Ovary (tissue), 9 donors: ENCODE results near the gene NDUFB2. TPM values are rescaled to one million over a fixed set of nuclear protein-coding genes. Genes with fewer than 3 reads are reported as not detected.

Experiments
- DNase-seq, 5 donors: peaks; one replicate each; pipeline ENCODE4 v3.0.0-alpha.2; 2019 to 2020
- H3K27ac ChIP-seq, 2 donors: fragments of 200-600 bp; one replicate each; pipeline versions ENCODE4 v1.5.1 to v1.8.0; 2019 to 2022
- H3K27me3 ChIP-seq: fragments of 200-600 bp; one replicate; pipeline ENCODE4 v1.8.0; 2022
- H3K36me3 ChIP-seq: fragments of 200-600 bp; sonication (generic); one replicate; pipeline ENCODE4 v1.5.1; 2019
- H3K4me1 ChIP-seq: one replicate; pipeline ENCODE4 v1.8.1; 2013; ENCODE audit warnings: mild to moderate bottlenecking, moderate library complexity; ENCODE audit not compliant: insufficient read depth
- H3K4me3 ChIP-seq: fragments of 200-600 bp; sonication (generic); one replicate; pipeline ENCODE4 v1.5.1; 2017
- H3K9me3 ChIP-seq, 2 donors: fragments of 200-600 bp in 1 of 2; sonication (generic) in 1 of 2; one replicate each; pipeline versions ENCODE4 v1.5.1 to v1.8.1; 2013 to 2019; ENCODE audit warnings: mild to moderate bottlenecking in 1 of 2, moderate library complexity in 1 of 2
- CTCF ChIP-seq, 3 donors: fragments of 450-650 bp in 2 of 3; fragments of 200-600 bp in 1 of 3; IDR thresholded peaks; one replicate each; pipeline versions ENCODE4 v1.5.1 to v1.8.0; 2016 to 2022; ENCODE audit warnings: antibody characterized with exemption in 3 of 3, mild to moderate bottlenecking in 1 of 3
- EP300 ChIP-seq: sonication (generic); formaldehyde crosslinking; IDR thresholded peaks from one replicate; pipeline ENCODE4 v1.6.1; 2017; ENCODE audit warnings: antibody characterized with exemption
- POLR2A ChIP-seq: fragments of 450-650 bp; IDR thresholded peaks from one replicate; pipeline ENCODE4 v1.6.1; 2017; ENCODE audit warnings: antibody characterized with exemption, mild to moderate bottlenecking, moderate library complexity
- WGBS, 3 donors: extraction: QIAGEN DNeasy Blood & Tissue Kit in 1 of 3; methylation state at CpG; one replicate each; pipeline versions ENCODE4 v1.1.5 to v1.1.7; 2013 to 2017; 5-methylcytosine and 5-hydroxymethylcytosine counted together
- intact Hi-C, 4 donors: fragments of 100-400 bp; cut with DNase I; formaldehyde crosslinking; loops; one replicate each; pipeline versions ENCODE4 v1.11.0 to v1.15.1; 2022 to 2023
- polyA plus RNA-seq, 2 donors: library from polyadenylated mRNA; stranded (reverse); fragments of 200-250 nt in 1 of 2; fragments of 350-450 nt in 1 of 2; fragmentation: Illumina TruSeq in 1 of 2; extraction: RNeasy Lipid Tissue Mini Kit (QIAGEN cat#74804) in 1 of 2; gene quantifications; one replicate each; pipeline ENCODE4 v1.2.3, GENCODE V29; 2013 to 2014
- total RNA-seq, 7 donors: library from RNA; depleted of rRNA in 2 of 7; stranded (reverse); fragments of >200 nt in 2 of 7; fragmentation: NEBNext Ultra II Directional in 3 of 7; extraction: Animal tissue kit (Norgen Biotek cat#: 25700) in 3 of 7; gene quantifications; one replicate each; pipeline versions ENCODE4 v1.1.0 to v1.2.4, GENCODE V29; 2016 to 2023
- donor health status: DM: no; HTN: no; CAD: no; lungs with moderate emphysema.
- donor health status: DM: no; HTN: no; CAD: no.
- donor health status: Bipolar disorder and iron deficiency.
- donor health status: DM: yes; HTN: yes; CAD: no.
- donor health status: DM: no; HTN: no; CAD: no.
- donor health status: DM: yes; HTN: yes; CAD: no.

NDUFB2 gene
- total and polyA plus RNA-seq, 9 donors = 79.6 to 172 (median 120) TPM

DNA sequence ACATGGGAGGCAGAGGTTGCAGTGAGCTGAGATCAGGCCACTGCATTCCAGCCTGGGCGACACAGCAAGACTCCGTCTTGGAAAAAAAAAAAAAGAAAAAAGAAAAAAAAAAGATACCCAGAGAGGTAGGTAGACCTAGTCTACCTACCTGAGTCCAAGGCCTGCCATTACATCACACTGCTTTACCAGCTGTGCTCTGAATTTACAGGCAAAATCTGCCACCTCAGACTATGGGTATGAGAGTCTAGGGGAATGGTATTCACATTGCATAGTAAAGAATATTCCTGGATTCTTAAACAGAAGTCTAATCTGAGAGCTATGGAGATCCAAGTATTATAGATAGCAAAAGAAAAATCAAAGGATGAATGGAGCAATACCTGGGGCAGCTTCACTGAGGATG is 50.2 kb downstream of the NDUFB2 start:
- WGBS, 3 donors = 95 to 100% (median 98%) methylated on average over 2 of the region's 2 CpGs
- Histone ChIP-seq H3K9me3 (no peaks in the 10 kb centered on the region), H3K27me3 (no peaks in the 10 kb centered on the region), H3K4me1 (no peaks in the 10 kb centered on the region), H3K4me3 (no peak overlapping the region), H3K27ac (no peak overlapping the region), H3K36me3 (no peaks in the 10 kb centered on the region)
- intact Hi-C loops = no loop called here
- TF ChIP-seq POLR2A = no peak
- no peak for DNase-seq

DNA sequence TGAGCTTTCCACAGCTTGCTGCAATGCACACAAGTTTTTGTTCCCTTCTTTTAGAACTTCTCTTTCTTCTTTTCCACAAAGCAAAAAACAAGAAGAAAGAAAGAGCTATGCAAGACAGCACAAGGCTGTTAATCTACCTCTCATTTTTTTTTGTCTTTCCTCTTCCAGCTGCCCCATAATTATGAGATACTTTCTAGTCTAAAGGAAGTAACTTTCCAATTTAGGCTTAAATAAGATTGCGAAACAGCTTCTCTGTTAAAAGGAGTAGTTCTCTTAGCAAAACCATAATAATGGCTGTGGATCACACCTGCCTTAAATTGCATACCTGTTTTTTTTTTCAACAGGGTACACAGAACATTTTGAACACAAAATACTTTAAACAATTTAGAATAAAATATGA is 56.0 kb downstream of the NDUFB2 start:
- Histone ChIP-seq H3K27me3 (no peaks in the 10 kb centered on the region), H3K4me3 (no peak overlapping the region), H3K27ac (no peak overlapping the region), H3K4me1 (no peaks in the 10 kb centered on the region), H3K9me3 (no peaks in the 10 kb centered on the region), H3K36me3 (no peaks in the 10 kb centered on the region)
- WGBS, 3 donors = 90 to 96% (median 95%) methylated on average over 1 of the region's 1 CpG
- DNase-seq = no peak
- no peak for TF ChIP-seq POLR2A
- TF ChIP-seq EP300 = no peak
- no peak for TF ChIP-seq CTCF (IDR thresholded peaks at IDR 0.05)
- intact Hi-C loops = no loop called here

- intact Hi-C loops = no loop called here
- Histone ChIP-seq H3K9me3 (no peaks in the 10 kb centered on the region), H3K4me3 (no peak overlapping the region), H3K27me3 (no peaks in the 10 kb centered on the region), H3K27ac (no peak overlapping the region), H3K4me1 (no peaks in the 10 kb centered on the region), H3K36me3 (no peaks in the 10 kb centered on the region)
- TF ChIP-seq EP300 (no peak), CTCF (IDR thresholded peaks at IDR 0.05) (no peak), POLR2A (no peak)
- 59 to 67% (median 62%) methylated on average over 3 of the region's 3 CpGs for WGBS, 3 donors
- DNase-seq = no peak
Measured at GRCh38 chr7:140754506-140754905, 58.0 kb downstream of the NDUFB2 start.

Other genes starting within 250 kb of the NDUFB2 start
- 10 to 100 TPM; 42.0 to 91.0 (median 73.6) TPM for gene MKRN1, start 217.2 kb upstream of the NDUFB2 start, total RNA-seq
- gene MKRN1, start 217.2 kb upstream of the NDUFB2 start, polyA plus RNA-seq = 100 to 1,000 TPM in 1 of 2 donors, 10 to 100 TPM in 1; 60.3 to 124 TPM
- 10 to 100 TPM in 6 of 7 donors, 1 to 10 TPM in 1; 9.8 to 61.8 (median 36.1) TPM for gene DENND2A, start 55.9 kb upstream of the NDUFB2 start, total RNA-seq
- gene DENND2A, start 55.9 kb upstream of the NDUFB2 start, polyA plus RNA-seq = 10 to 100 TPM; 20.5 to 55.1 TPM
- gene ADCK2, start 23.8 kb upstream of the NDUFB2 start, total RNA-seq = 10 to 100 TPM; 12.0 to 22.5 (median 19.1) TPM
- 10 to 100 TPM; 13.0 to 20.4 TPM for gene ADCK2, start 23.8 kb upstream of the NDUFB2 start, polyA plus RNA-seq
- gene BRAF, start 228.2 kb downstream of the NDUFB2 start, total RNA-seq = 10 to 100 TPM; 35.9 to 52.0 (median 43.4) TPM
- gene BRAF, start 228.2 kb downstream of the NDUFB2 start, polyA plus RNA-seq = 10 to 100 TPM in 1 of 2 donors, 1 to 10 TPM in 1; 8.3 to 18.7 TPM